ENCODE results near the gene TNIK. TPM values are rescaled to one million over a fixed set of nuclear protein-coding genes. Genes with fewer than 3 reads are reported as not detected.
"Not testable (repeated sequence)": the region's sequence is repeated elsewhere in the genome, so short reads cannot be mapped to it uniquely, and the experiment has no call there.

TNIK gene
- total RNA-seq, 1 experiment from 2014 or later, result 0.69 TPM

- Histone ChIP-seq H3K4me3 (ENCODE audit: low read depth, low read length, poor library complexity, severe bottlenecking) (no peak overlapping the region), H3K4me1 (ENCODE audit: insufficient read depth, low read length, poor library complexity, severe bottlenecking) (no peaks in the 10 kb centered on the region), H3K36me3 (ENCODE audit: insufficient read depth, low read length, poor library complexity, severe bottlenecking) (no peaks in the 10 kb centered on the region), H3K9me3 (ENCODE audit: low read depth, low read length, poor library complexity, severe bottlenecking) (no peaks in the 10 kb centered on the region), H3K27me3 (replicated peaks; ENCODE audit: insufficient read depth, low read depth, low read length, poor library complexity) (no peaks in the 10 kb centered on the region), H3K27ac (ENCODE audit: low read depth, low read length, poor library complexity, severe bottlenecking) (no peak overlapping the region)
- POLR2A ChIA-PET (ENCODE audit: low non-redundant PET), result no interaction called here
- no TSS peak for BruUV-seq (replicated peaks)
- intact Hi-C loops (cut with micrococcal nuclease; ENCODE audit: unreplicated experiment), result no loop called here
- CTCF ChIA-PET, result no interaction called here
- TF ChIP-seq CTCF (conservative IDR thresholded peaks at IDR 0.05; ENCODE audit: low read depth, low read length) (no peak), EZH2 (IDR thresholded peaks at IDR 0.05; ENCODE audit: borderline replicate concordance, low read depth, low read length, poor library complexity, severe bottlenecking) (no peak)
- no peak for DNase-seq (ENCODE audit: low spot score)
Observed at GRCh38 chr3:171307988-171308387, 152.2 kb downstream of the TNIK start.

- TF ChIP-seq CTCF (conservative IDR thresholded peaks at IDR 0.05; ENCODE audit: low read depth, low read length) (no peak), EZH2 (IDR thresholded peaks at IDR 0.05; ENCODE audit: borderline replicate concordance, low read depth, low read length, poor library complexity, severe bottlenecking) (no peak)
- Histone ChIP-seq H3K4me1 (ENCODE audit: insufficient read depth, low read length, poor library complexity, severe bottlenecking) (no peaks in the 10 kb centered on the region), H3K27me3 (replicated peaks; ENCODE audit: insufficient read depth, low read depth, low read length, poor library complexity) (no peaks in the 10 kb centered on the region), H3K4me3 (ENCODE audit: low read depth, low read length, poor library complexity, severe bottlenecking) (no peak overlapping the region), H3K9me3 (ENCODE audit: low read depth, low read length, poor library complexity, severe bottlenecking) (no peaks in the 10 kb centered on the region), H3K36me3 (ENCODE audit: insufficient read depth, low read length, poor library complexity, severe bottlenecking) (no peaks in the 10 kb centered on the region), H3K27ac (ENCODE audit: low read depth, low read length, poor library complexity, severe bottlenecking) (no peak overlapping the region)
- CTCF ChIA-PET, result no interaction called here
- POLR2A ChIA-PET (ENCODE audit: low non-redundant PET), result no interaction called here
- intact Hi-C loops (cut with micrococcal nuclease; ENCODE audit: unreplicated experiment), result no loop called here
- no peak for DNase-seq (ENCODE audit: low spot score)
- no TSS peak for BruUV-seq (replicated peaks)
Observed at GRCh38 chr3:171307046-171307585, 153.1 kb downstream of the TNIK start.

GRCh38 chr3:171306631-171307030 lies 153.6 kb downstream of the TNIK start:
- ChIA-PET CTCF (no interaction called here), POLR2A (ENCODE audit: low non-redundant PET) (no interaction called here)
- TF ChIP-seq CTCF (conservative IDR thresholded peaks at IDR 0.05; ENCODE audit: low read depth, low read length) (no peak), EZH2 (IDR thresholded peaks at IDR 0.05; ENCODE audit: borderline replicate concordance, low read depth, low read length, poor library complexity, severe bottlenecking) (no peak)
- no peaks in the 10 kb centered on the region for H3K36me3 ChIP-seq (ENCODE audit: insufficient read depth, low read length, poor library complexity, severe bottlenecking)
- intact Hi-C loops (cut with micrococcal nuclease; ENCODE audit: unreplicated experiment), result no loop called here
- no peaks in the 10 kb centered on the region for H3K4me1 ChIP-seq (ENCODE audit: insufficient read depth, low read length, poor library complexity, severe bottlenecking)
- no TSS peak for BruUV-seq (replicated peaks)
- H3K4me3 ChIP-seq (ENCODE audit: low read depth, low read length, poor library complexity, severe bottlenecking), result no peak overlapping the region
- H3K27ac ChIP-seq (ENCODE audit: low read depth, low read length, poor library complexity, severe bottlenecking), result no peak overlapping the region
- H3K9me3 ChIP-seq (ENCODE audit: low read depth, low read length, poor library complexity, severe bottlenecking), result no peaks in the 10 kb centered on the region
- no peak for DNase-seq (ENCODE audit: low spot score)
- H3K27me3 ChIP-seq (replicated peaks; ENCODE audit: insufficient read depth, low read depth, low read length, poor library complexity), result no peaks in the 10 kb centered on the region

GRCh38 chr3:171305823-171306222 lies 154.4 kb downstream of the TNIK start:
- H3K27ac ChIP-seq (ENCODE audit: low read depth, low read length, poor library complexity, severe bottlenecking); H3K9me3 ChIP-seq (ENCODE audit: low read depth, low read length, poor library complexity, severe bottlenecking); H3K4me1 ChIP-seq (ENCODE audit: insufficient read depth, low read length, poor library complexity, severe bottlenecking); H3K27me3 ChIP-seq (replicated peaks; ENCODE audit: insufficient read depth, low read depth, low read length, poor library complexity); H3K4me3 ChIP-seq (ENCODE audit: low read depth, low read length, poor library complexity, severe bottlenecking); BruUV-seq (replicated peaks); DNase-seq (ENCODE audit: low spot score); H3K36me3 ChIP-seq (ENCODE audit: insufficient read depth, low read length, poor library complexity, severe bottlenecking); POLR2A ChIA-PET (ENCODE audit: low non-redundant PET); CTCF ChIA-PET; intact Hi-C loops (cut with micrococcal nuclease; ENCODE audit: unreplicated experiment): not testable (repeated sequence)

GRCh38 chr3:171304498-171304897 lies 155.7 kb downstream of the TNIK start:
- POLR2A ChIA-PET (ENCODE audit: low non-redundant PET); H3K4me1 ChIP-seq (ENCODE audit: insufficient read depth, low read length, poor library complexity, severe bottlenecking); intact Hi-C loops (cut with micrococcal nuclease; ENCODE audit: unreplicated experiment); H3K9me3 ChIP-seq (ENCODE audit: low read depth, low read length, poor library complexity, severe bottlenecking); H3K36me3 ChIP-seq (ENCODE audit: insufficient read depth, low read length, poor library complexity, severe bottlenecking); H3K27ac ChIP-seq (ENCODE audit: low read depth, low read length, poor library complexity, severe bottlenecking); BruUV-seq (replicated peaks); H3K27me3 ChIP-seq (replicated peaks; ENCODE audit: insufficient read depth, low read depth, low read length, poor library complexity); H3K4me3 ChIP-seq (ENCODE audit: low read depth, low read length, poor library complexity, severe bottlenecking); DNase-seq (ENCODE audit: low spot score); CTCF ChIA-PET: not testable (repeated sequence)

Data from A673 (cell line).